KOPT-K1 (cell line): ENCODE measurements around the gene PWP2.
"Not testable (repeated sequence)": the region's sequence is repeated elsewhere in the genome, so short reads cannot be mapped to it uniquely, and the experiment has no call there.

Source experiments
- H3K27ac ChIP-seq: fragments of 200-600 bp; sonication (generic); 2 replicates; pipeline ENCODE4 v1.5.1; 2016; ENCODE audit warnings: antibody characterized with exemption, mild to moderate bottlenecking, low read depth, low read length; ENCODE audit not compliant: poor library complexity, severe bottlenecking
- H3K36me3 ChIP-seq: fragments of 200-600 bp; sonication (generic); 2 replicates; pipeline ENCODE4 v1.5.1; 2017; ENCODE audit warnings: antibody characterized with exemption, mild to moderate bottlenecking, low read length, moderate library complexity; ENCODE audit not compliant: insufficient read depth
- H3K9me3 ChIP-seq: fragments of 200-600 bp; sonication (generic); 2 replicates; pipeline ENCODE4 v1.5.1; 2017; ENCODE audit warnings: antibody characterized with exemption, low read length, mild to moderate bottlenecking; ENCODE audit not compliant: insufficient read depth, poor library complexity, severe bottlenecking

PWP2 gene

DNA sequence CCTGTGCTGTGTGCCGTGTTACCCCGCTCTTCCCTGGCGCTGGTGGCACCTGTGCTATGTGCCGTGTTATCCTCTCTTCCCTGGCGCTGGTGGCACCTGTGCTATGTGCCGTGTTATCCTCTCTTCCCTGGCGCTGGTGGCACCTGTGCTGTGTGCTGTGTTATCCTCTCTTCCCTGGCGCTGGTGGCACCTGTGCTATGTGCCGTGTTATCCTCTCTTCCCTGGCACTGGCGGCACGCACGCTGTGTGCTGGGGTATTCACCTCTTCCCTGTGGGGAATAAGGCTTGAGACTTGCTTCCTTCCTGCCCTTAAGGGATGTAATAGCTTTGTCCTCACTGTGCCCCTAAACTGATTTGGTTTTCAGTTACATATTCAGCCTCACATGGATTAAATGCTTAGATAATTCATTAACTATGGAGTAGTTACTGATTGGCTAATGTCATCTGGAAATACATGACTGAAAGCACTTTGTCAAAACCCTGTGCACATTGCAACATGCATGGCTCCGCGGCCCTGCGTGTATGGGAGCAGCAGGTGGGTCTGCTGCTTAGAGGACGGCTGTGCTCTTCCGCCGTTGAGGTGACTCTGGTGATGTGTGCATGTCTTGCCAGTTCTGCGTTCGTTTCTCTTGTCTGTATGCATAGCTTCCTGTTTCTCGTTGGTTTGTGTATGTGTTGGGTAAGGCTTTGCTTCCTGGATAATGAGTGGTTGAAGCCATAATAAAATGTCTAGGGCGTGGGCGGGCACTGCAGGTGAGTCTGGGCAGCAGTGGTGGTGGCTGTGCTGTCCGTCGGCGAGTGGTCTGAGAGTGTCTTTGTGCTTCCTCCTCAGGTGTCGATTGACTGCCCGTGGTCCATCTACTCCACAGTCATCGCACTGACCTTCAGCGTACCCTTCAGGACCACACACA is 17.9 kb upstream of the PWP2 start:
- H3K36me3 ChIP-seq, result peaks cover 88% of the 10 kb centered on the region
- H3K9me3 ChIP-seq, result no peaks in the 10 kb centered on the region
- H3K27ac ChIP-seq, result no peak overlapping the region

DNA sequence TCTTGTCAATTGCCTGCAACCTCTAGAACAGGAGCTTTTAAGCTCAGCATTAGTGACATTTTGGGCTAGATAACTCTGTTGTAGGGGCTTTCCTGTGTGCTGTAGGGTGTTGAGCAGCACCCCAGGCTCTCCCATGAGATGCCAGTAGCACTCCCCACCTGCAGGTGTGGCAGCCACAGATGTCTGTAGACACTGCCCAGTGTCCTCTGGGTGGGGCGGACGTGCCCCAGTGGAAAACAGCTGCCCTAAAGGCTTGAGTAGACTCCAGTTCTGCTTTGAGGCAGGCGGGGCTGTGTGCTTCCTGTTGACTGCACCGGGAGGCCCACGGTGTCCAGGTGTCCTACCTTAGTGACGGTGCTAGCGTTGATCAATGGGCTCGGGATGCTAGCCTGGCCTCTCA is 16.9 kb upstream of the PWP2 start:
- Histone ChIP-seq H3K9me3 (no peaks in the 10 kb centered on the region), H3K36me3 (peaks cover 85% of the 10 kb centered on the region), H3K27ac (no peak overlapping the region)

DNA sequence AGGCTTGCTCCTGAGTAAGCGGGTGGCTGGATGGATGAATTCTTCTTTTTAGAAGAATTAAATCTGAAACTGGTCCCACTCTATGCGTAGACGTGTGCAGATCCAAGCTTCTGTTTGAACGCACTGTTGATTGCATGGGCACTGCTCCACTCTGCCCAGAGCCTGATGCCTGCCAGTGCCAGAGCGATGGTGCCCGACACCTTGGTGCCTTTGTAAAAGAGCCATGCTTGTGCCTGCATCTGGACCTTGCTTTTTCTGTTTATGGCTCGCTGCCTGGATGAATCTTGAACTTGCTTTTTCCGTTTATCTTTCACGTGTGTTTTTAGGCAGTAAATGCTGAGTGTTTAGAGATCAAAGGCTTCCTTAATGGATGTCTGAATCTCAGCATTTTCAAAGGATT is 15.0 kb upstream of the PWP2 start:
- Histone ChIP-seq H3K27ac (no peak overlapping the region), H3K36me3 (peaks cover 66% of the 10 kb centered on the region), H3K9me3 (no peaks in the 10 kb centered on the region)

DNA sequence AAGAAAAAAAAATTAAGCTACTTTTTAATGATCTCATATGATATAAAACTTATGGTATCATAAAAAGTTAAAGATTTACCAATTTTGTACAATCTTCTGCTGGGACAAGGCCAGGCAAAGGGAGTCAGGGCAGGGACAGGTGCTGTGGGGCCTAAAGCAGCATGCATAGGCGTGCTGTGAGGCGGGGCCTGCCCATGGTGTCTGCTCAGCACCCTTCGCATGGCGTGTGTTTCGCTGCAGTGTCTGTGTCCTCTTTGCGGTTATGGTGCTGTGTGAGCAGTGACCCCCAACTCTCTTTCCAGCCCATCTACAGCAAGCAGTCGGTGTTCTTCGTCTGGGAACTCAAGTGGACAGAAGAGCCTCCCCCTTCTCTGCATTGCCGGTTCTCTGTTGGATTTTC is 13.4 kb upstream of the PWP2 start:
- Histone ChIP-seq H3K9me3 (no peaks in the 10 kb centered on the region), H3K36me3 (peaks cover 50% of the 10 kb centered on the region), H3K27ac (no peak overlapping the region)

DNA sequence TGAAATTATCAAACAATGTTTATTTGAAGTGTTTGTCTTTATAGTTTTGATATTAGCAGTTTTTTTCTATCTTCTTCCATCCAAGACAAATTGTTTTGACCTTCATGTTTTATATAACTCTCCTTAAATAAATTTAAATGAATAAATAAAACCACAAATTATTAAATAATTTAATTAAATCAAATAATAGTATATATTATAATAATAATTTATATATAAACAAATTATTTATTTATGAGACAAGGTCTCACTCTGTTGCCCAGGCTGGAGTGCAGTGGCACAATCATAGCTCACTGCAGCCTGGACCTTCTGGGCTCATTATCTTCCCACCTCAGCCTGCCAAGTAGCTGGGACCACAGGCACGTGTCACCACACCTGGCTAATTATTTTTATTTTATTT is 12.4 kb upstream of the PWP2 start:
- H3K9me3 ChIP-seq, result no peaks in the 10 kb centered on the region
- H3K27ac ChIP-seq, result no peak overlapping the region
- peaks cover 40% of the 10 kb centered on the region for H3K36me3 ChIP-seq

DNA sequence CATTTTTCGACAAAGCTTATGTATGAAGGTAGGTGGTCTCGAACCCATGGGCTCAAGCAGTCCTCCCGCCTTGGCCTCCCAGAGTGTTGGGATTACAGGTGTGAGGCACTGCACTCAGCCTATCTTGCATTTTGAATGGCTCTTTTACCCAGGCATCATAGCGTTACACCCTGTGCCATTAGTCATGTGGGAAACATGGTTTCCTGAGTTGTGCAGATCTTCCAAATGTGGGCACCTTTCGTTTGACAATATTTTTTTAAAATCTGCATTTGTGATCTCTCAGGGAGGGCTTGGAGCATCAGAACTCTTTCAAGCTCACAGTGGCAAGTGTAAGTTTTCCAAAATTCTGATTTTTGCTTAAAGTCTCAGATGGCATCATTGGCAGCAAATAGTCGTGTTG is 8.7 kb upstream of the PWP2 start:
- H3K36me3 ChIP-seq, result peaks cover 14% of the 10 kb centered on the region
- not testable (repeated sequence) for H3K9me3 ChIP-seq, H3K27ac ChIP-seq

DNA sequence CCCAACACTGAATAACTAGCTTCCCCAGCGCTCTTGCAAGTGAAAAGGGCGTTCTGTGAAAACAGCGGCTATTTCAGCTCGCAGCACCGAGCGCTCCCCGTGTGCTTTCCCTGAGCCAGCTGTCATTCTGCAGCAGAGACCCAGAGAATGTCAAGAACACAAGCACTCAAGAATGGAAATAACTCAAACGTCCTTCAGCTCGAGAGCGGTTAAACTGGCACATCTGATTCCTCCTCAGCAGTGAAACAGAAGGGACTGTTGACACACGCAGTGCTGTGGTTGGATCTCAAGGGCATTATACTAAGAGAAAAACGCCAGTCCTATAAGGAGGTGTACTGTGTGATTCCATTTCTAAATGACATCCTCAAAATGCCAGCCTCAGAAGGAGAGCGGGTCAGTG is 8.2 kb upstream of the PWP2 start:
- H3K27ac ChIP-seq, H3K36me3 ChIP-seq, H3K9me3 ChIP-seq: not testable (repeated sequence)

DNA sequence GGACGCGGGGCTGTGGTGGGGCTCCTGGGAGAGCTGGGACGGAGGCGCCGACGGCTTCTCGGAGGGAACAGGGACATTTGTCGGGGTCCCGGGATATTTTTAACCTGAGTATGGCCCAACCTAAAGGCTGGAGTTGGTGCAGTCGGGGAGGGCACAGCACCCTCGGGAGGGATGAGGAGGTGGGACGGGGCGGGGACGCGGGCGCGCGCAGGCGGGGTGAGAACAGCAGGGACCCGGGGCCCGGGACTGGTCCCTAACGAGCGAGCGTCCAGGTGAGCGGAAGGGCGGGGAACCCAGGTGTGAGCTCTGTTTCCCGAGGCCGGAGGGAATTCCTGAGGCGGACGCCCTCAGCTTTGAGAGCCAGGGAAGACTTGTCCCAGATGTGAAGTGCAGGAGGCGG is 390 bp downstream of the PWP2 start:
- not testable (repeated sequence) for H3K27ac ChIP-seq, H3K9me3 ChIP-seq, H3K36me3 ChIP-seq

DNA sequence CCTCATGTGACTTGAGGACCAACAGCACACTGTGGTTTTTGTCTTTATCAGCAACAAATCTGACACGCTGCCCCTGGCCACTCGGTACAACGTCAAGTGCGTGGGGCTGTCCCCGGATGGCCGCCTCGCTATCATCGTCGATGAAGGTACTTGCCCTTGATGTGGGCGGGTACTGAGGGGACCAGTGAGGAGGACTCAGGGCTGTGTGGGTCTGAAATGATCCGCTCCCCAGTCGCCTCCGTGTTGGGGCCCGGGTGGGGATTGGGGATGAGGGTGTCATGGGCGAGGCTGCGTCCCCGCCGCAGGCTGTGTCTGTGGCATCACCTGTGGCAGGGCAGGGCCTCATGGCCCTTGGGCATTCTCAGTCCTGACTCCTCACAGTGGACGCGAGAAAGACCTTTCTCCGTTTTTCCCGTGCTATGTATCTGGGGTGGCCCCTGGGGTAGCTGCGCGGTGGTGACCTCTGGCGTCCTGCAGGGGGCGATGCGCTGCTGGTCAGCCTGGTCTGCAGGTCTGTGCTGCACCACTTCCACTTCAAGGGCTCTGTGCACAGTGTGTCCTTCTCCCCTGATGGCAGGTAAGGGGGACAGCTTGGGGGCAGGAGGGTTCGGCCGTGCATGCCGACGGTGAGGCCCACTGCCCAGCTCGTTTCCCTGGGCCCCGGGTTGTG is 6.6 kb downstream of the PWP2 start:
- H3K9me3 ChIP-seq, H3K36me3 ChIP-seq, H3K27ac ChIP-seq: not testable (repeated sequence)

DNA sequence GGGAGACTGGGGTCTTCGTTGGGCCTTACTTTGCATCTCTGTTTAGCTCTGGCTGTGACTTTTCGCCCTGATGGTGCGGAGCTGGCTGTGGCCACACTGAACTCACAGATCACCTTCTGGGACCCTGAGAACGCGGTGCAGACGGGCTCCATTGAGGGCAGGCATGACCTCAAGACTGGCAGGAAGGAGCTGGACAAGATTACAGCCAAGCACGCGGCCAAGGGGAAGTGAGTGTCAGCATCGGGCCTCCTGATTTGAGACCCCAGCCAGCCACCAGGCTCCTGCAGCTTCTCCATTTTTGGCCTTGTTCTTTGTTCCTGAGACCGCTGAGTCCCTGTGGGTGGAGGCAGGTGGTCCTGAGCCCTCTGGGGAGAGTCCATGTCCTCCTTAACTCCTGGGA is 14.9 kb downstream of the PWP2 start:
- H3K27ac ChIP-seq, H3K36me3 ChIP-seq, H3K9me3 ChIP-seq: not testable (repeated sequence)

DNA sequence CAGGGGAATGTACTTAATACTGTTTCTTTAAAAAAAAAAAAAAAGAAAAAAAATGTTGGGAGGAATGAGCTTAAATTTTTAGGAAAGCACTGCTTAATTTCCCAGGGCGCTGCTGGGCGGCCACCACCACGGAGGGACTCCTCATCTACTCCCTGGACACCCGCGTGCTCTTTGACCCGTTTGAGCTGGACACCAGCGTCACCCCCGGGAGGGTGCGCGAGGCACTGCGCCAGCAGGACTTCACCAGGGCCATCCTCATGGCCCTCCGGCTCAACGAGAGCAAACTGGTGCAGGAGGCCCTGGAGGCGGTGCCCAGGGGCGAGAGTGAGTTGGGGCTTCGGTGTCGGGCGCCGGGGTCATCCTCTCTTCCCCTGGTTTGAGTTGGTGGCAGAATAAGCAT is 20.6 kb downstream of the PWP2 start:
- not testable (repeated sequence) for H3K36me3 ChIP-seq, H3K27ac ChIP-seq, H3K9me3 ChIP-seq

DNA sequence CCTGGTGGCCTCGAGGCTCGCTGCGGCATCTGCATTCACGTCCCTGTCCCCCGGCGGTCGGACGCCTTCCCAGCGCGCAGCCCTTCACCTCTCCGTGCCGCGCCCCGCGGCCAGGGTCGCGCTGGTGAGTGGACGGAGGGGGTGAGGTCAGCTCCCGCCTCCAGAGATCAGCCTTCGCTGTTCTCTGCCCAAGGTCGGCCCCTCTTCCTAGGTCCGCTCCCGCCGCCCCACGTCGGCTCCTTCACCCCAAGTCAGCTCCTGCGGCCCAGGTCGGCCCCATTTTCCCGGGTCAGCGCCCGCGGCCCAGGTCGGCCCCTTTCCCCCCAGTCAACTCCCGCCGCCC is 26.5 kb downstream of the PWP2 start:
- H3K36me3 ChIP-seq, H3K9me3 ChIP-seq, H3K27ac ChIP-seq: not testable (repeated sequence)

DNA sequence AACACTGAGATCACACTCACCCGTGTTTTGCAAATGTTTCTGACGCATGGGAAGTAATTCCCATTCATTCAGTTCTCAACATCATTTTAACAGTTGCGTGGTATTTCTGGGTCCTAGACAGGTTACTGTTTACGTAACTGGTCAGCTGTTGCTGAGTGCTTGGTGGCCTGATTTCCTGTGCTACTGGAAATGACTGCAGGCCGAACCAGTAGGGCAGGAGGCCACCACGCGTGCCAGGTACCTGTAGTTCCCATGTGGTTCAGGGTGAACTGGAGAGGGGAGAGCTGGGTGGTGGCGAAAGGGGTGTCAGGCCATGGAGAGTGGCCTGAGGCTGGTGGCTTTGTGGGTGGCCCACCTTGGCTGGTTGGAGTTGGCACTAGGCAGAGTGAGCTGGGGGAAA is 27.5 kb downstream of the PWP2 start:
- not testable (repeated sequence) for H3K9me3 ChIP-seq, H3K27ac ChIP-seq, H3K36me3 ChIP-seq

DNA sequence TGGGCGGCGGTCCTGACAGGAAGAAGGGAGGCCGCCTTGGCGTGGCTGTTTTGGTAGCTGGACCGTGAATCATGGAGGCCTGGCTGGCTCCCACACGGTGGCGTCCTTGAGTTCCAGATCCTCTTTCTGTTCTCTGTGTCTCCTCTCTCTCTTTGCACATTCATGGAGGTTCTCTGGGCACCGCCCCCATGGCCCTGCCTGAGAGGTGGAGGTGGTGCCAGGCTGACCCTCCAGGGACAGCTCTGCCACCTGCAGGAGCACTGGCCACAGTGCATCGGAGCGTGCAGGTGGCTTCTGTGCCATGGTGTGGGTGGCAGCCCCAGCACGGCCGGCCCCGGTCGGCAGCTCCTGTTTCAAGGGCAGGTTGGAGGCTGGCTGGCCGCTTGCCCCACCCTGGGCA is 30.8 kb downstream of the PWP2 start:
- not testable (repeated sequence) for H3K9me3 ChIP-seq, H3K36me3 ChIP-seq, H3K27ac ChIP-seq

DNA sequence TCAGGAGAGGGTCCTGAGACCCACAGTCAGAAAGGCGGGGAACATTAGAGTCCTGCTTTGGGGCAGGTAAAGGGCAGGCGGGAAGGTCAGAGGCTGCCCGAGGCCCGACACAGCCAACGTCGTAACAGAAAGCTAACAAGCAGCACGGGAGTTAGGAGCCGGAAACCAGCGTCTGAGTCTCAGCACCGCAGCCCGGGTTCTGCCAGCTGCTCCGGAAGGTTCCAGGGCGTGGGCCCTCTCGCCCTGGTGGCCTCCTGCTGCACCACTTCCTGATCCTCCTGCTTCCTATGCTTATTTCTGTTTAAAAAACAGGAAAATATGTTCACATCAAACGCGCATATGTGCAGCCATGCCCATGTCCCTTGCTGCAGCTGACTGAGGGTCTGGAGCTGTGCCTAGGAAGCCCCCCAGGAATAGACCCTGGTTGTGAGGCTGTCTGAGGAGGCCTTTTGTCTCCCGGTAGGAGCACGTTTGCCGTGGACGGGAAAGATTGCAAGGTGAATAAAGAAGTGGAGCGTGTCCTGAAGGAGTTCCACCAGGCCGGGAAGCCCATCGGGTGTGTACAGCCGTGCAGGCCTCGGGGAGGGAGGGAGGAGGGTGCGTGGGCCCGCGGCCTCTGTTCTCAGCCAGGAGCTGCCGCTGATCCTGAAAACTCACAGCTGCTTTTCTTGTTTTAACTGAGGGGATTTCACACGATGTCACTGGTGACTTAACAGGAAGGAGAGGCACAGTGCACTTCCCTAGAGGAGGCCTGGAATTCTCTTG is 32.8 kb downstream of the PWP2 start:
- not testable (repeated sequence) for H3K36me3 ChIP-seq, H3K9me3 ChIP-seq, H3K27ac ChIP-seq
